Measurements from ENCODE around the gene CDC23.
"Not testable (repeated sequence)": the region's sequence is repeated elsewhere in the genome, so short reads cannot be mapped to it uniquely, and the experiment has no call there.

CDC23 gene

DNA sequence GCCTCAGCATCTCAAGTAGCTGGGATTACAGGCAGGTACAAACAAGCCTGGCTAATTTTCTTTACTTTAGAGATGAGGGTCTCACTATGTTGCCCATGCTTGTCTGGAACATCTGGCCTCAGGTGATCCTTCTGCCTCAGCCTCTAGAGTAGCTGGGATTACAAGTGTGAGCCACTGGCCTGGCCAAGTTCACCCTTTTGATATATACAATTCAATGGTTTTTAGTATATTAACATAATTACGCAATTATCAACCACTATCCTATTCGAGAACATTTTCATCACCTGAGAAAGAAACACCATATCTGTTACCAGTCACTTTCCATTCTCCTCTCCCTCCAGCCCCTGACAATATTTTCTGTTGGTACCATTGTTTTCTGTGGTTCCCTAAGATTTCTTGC, 3.7 kb upstream of the CDC23 start:
- DNase-seq (ENCODE audit: low read depth in 2 of 3, low spot score in 1 of 3) = no peak

DNA sequence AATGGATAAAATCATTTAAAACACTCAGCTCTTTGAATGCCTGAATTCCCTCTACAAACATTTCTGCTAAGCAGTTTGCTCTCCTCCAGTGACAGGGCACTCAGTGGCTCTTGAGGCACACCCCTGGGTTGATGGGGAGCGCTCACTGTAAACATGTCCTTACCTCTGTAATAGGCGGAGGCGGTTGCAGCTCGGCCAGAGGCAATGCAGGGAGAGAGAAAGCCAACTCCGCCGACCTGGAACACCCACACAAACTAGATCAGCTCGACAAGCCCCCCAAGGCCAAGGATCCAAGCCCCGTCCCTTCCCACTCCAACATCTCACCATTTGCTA, 329 bp downstream of the CDC23 start:
- peak in 2 of 3 donors; percentile 3 to 5 for DNase-seq (ENCODE audit: low read depth in 2 of 3, low spot score in 1 of 3)

DNA sequence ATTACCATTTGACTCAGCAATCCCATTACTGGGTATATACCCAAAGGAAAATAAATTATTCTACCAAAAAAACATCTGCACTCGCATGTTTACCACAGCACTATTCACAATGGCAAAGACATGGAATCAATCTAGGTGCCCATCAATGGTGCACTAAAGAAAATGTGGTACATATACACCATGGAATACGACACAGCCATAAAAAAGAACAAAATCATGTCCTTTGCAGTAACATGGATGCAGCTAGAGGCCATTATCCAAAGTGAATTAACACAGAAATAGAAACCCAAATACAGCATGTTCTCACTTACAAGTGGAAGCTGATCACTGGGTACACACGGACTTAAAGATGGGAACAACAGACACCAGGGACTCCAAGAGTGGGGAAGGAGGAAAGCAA, 2.1 kb downstream of the CDC23 start:
- DNase-seq (ENCODE audit: low read depth in 2 of 3, low spot score in 1 of 3) = no peak

DNA sequence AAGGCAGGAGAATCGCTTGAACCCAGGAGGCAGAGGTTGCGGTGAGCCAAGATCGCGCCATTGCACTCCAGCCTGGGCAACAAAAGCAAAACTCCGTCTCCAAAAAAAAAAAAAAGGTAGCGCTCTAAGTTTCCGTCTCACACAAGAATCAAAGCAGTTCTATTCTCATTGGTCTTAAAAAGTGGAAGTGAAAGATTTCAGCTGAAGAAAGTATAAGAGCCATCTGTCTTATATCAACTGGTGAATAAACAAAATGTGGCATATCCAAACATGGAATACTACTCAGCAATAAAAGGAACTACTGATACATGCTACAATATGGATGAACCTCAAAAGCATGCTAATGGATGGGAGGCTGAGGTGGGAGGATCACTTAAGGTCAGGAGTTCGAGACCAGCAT, 19.3 kb downstream of the CDC23 start:
- DNase-seq (ENCODE audit: low read depth in 2 of 3, low spot score in 1 of 3) = not testable (repeated sequence)

DNA sequence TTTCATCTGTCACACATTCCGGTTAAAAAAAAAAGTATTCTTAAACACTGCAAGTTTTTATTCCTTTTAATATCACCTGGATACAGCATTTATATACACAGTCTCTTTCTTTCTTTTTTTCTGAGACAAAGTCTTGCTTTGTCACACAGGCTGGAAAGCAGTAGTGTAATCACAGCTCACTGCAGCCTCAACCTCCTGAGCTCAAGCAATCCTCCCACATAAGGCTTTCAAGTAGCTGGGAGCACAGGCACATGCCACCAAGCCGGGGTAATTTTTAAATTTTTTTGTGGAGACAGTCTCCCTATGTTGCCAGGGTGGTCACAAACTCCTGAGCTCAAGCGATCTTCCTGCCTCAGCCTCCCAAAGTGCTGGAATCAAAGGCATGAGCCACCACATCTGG, 20.3 kb downstream of the CDC23 start:
- DNase-seq (ENCODE audit: low read depth in 2 of 3, low spot score in 1 of 3) = no peak

DNA sequence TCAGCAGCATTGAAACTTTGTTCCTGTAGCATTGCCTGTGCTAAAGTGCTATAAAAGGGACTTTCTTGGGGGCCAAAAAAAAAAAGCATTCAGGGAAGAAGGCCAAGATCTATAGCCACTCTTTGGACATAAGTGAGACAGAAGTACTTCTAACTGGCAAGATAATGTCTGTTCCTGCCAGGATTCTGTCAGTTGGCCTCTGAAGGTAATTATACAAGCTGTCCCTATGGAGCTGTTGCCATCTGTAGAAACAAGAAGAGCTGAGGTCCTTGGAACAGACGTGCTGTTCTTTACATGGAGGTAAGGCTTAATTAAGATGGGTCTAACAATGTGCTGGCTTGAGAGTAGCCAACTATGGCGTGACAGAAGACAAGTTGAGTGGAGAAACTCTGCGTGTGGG, 24.5 kb downstream of the CDC23 start:
- DNase-seq (ENCODE audit: low read depth in 2 of 3, low spot score in 1 of 3) = no peak

DNA sequence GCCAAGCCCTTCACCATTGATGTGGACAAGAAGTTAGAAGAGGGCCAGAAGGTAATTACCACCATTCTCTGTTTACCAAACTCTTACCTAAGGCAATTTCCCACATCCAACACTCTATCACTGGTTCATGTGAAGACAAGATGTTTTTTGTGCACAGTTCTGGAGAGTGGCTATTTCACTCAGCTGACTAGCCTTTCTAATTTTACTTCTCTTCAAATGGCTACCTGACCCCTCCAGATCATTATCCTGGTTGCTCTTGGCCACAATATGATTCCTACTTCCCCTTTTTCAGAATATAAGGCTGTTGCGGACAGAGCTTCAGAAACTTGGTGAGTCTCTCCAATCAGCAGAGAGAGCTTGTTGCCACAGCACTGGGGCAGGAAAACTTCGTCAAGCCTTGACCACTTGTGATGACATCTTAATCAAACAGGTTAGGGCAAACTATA, 27.1 kb downstream of the CDC23 start:
- no peak for DNase-seq (ENCODE audit: low read depth in 2 of 3, low spot score in 1 of 3)

DNA sequence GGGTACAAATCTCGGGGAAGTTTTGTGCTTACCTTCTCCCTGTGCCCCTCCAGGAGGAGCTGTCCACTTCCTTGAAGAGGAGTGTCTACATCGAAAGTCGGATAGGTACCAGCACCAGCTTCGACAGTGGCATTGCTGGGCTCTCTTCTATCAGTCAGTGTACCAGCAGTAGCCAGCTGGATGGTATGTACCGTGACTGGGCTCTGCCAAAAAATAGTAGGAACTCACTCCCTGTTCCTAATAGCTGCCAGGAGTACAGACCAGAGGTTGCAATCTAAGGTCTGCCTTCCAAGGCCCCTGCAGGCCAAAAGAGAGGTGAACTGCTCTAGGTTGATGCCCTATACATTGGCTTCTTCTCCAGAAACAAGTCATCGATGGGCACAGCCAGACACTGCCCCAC, 30.3 kb downstream of the CDC23 start:
- no peak for DNase-seq (ENCODE audit: low read depth in 2 of 3, low spot score in 1 of 3)

DNA sequence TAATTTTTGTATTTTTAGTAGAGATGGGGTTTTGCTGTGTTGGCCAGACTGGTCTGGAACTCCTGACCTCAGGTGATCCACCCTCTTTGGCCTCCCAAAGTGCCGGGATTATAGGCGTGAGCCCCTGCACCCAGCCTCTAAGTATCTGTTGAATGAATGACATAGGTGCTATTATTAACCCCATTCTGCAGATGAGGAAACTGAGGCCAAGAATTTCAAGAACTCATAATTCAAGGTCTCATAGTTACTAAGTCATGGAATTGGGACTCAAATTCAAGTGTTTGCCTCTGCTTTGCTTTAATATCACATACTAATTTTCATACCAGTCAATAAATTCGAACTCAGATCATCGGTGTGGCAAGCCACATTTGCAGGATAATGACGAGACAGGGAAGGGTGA, 32.3 kb downstream of the CDC23 start:
- DNase-seq (ENCODE audit: low read depth in 2 of 3, low spot score in 1 of 3) = no peak

DNA sequence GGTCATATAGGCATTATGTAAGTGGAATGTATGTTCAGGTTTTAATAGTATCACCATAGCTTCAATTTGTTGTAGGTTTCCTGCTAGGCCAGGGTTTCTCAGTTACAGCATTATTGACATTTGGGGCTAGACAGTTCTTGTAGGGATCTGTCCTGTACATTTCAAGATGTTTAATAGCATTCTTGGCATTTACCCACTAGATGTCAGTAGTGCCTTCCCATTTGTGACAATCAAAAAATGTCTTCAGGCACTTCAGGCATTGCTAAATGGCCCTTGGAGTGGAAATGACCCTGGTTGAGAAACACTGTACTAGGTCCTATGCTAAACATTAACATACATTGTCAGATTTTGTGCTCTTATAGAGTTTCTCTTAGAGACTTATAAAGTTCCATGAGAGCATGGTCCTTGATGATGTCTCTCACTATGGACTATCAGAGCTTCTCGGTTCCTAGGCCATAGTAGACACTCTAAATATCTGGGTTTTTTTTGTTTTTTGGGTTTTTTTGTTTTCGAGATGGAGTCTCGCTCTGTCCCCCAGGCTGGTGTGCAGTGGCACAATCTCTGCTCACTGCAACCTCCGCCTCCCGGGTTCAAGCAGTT, 32.8 kb downstream of the CDC23 start:
- peak in 1 of 3 donors; percentile 5 for DNase-seq (ENCODE audit: low read depth in 2 of 3, low spot score in 1 of 3)

DNA sequence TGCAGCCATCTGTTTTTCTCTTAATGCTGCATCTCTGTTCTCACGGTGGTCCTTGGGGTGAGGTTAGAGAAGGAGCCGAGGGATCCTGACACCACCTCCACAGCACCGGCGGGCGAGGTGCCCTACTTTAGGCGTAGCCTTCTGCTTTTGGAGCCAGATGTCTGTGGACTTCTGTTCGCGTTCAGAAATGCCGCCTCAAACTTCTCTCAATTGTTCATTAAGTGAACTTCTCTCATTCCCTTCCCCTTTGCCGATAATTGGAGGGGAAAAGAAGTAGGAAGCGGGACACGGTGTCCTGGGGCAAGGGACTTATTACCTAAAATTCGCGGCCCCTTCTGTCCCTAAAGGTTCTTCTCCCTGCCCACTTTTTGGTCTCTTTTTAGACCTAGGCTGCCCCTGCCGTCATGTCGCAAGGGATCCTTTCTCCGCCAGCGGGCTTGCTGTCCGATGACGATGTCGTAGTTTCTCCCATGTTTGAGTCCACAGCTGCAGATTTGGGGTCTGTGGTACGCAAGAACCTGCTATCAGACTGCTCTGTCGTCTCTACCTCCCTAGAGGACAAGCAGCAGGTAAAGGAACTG, 33.8 kb downstream of the CDC23 start:
- no peak for DNase-seq (ENCODE audit: low read depth in 2 of 3, low spot score in 1 of 3)

DNA sequence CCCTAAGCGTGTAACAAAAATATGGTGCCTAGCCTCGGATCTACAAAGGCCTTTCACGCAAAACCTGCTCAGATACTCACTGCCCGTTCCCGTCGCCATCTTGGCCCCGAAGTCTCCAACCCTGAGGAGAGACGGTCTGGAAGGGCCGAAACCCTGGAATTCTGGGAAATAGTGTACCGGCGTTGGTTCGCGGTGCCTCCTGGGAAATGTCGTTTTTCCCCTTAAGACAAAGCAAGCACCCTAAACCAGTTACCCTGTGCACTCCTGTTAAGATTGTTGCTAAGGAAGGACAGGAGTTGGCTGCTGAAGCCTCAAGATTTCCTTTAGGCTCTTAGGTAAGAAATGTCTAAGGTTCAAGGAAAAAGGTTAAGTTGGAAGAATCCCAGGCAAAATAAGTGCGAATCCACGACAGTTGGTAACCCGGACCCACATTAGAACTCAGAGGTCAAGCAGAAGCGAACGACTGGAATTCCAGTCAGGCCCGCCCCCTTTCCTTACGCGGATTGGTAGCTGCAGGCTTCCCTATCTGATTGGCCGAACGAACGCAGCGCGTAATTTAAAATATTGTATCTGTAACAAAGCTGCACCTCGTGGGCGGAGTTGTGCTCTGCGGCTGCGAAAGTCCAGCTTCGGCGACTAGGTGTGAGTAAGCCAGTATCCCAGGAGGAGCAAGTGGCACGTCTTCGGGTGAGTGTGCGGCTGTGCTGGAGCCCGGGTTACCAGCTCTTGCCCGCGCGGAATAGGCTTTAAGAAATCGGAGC, 34.4 kb downstream of the CDC23 start, which contains the start of the genes BRD8 and KIF20A:
BRD8 (minus strand) TSS at position 115 of the 761 bp plus-strand sequence; CDS start at position 99, 16 bp downstream.
KIF20A (plus strand) TSS at position 597 of the 761 bp plus-strand sequence. CDS start 569 bp downstream, outside the sequence.
- peak; percentile 83 to 90 (median 87) for DNase-seq (ENCODE audit: low read depth in 2 of 3, low spot score in 1 of 3)

DNA sequence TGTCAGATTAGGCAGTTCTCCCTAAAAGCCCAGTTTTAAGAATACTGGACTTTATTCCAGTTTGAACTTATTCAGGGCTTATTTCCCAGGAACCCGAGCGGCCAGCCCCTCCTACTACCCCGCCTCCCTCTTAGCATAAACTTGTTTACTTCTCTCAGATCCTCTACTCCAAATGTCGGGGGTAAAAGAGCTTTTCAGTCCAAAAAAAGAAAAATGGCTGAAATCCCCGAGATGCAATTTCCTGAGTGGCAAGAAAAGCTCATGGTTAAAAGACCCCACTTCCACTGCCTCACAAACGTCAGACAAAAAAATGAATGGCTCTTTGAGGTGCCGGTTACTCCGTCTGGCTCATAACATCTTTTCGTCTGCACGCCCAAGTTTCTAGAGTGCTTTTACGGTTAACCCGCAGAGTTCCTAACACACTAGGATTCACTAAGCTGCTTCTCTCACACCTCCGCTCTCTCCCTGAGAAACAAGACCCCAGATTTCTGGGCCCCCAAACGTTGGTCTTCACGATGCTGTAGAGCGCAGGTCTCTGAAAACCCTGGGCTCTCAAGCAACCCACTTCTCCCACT, 35.1 kb downstream of the CDC23 start:
- peak in 1 of 3 donors; percentile 20 for DNase-seq (ENCODE audit: low read depth in 2 of 3, low spot score in 1 of 3)

DNA sequence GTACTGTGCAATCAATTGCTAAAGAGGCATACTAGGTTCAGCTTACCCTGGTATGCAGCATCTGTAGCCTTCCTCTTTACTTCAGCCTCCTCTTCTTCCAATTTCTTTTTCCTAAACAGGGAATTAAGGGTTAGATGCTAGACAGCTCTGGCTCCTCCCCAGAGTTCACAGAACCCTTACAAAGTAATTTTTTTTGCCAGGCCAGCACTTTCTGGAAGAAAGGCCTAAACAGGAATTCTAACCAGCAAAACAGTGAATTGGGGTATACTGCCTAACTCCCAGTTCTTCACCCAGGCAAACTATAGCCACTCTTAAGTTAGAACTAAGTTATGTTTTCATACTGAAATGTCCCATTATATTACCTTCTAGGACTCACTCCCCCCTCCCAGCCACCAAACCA, 42.8 kb downstream of the CDC23 start:
- DNase-seq (ENCODE audit: low read depth in 2 of 3, low spot score in 1 of 3) = no peak

DNA sequence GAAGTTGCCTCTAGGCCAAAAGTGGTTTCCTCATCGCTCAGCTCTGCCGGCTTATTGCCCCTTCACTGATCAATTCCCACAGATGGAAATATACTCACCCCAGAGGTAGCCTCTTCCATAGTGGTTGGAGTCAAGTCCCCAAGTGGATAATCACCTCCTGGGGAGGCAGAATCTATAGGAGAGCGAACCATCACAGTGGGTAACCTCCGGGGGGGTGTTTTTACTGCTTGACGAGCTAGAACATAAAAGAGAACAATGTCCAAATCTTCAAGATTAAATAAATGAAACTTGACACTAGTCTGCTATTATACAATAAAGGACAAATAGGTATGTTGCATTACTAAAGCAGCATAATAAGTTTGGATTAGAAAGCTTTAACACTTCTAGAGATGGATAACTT, 44.0 kb downstream of the CDC23 start:
- no peak for DNase-seq (ENCODE audit: low read depth in 2 of 3, low spot score in 1 of 3)

DNA sequence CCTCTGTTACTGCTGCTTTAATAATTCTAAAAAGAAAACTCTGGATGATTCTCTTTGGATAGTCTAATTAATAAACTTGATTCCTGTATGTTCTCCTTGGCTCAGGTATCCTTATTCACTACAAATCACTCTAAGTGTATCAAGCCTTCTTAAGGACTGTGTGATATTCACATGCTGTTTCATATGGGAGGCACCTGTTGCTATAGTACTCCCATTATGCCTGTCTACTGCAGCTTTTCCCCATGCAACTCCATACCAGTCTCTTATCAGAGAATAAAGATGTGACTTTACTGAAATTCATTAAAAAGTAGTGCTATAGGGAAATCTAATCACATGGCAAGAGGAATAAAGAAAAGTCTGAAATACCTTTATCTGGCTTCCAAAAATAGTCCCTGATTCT, 49.4 kb downstream of the CDC23 start:
- DNase-seq (ENCODE audit: low read depth in 2 of 3, low spot score in 1 of 3) = no peak

DNA sequence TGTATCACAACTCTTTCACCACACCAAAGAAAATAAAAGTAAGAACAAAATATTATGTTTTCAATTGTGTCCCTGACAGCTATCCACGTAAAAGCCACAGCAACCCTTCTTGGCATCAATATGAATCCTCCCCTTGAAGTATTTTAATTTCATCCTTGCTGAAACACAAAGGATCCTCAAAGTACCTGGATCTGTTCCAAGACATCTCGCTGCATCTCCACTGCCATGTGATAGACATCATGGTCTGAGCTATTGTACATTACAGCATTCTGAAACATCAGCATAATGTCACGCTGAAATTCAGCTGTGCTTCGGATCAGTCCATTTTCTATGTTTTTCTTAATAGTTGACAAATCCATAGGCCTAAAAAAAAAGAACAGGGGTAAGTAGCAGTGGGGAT, 52.4 kb downstream of the CDC23 start:
- DNase-seq (ENCODE audit: low read depth in 2 of 3, low spot score in 1 of 3) = no peak

DNA sequence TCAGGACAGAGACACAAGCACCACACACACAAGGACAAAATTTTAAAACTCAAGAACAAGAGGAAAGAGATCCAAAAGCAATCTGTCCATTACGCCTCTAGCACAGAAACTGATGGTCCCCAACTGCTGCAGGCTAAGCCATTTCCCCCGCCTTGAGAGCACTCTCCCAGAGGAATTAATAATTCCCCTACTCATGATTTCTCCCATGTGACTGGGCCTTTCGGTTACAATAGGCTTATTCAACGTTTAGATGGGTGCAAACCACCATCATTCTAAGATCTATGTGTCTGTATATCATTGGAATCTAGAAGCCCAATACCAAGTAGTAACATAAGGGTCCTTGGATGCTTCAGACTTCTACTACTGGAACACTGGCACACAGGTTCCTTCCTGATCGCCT, 53.5 kb downstream of the CDC23 start:
- DNase-seq (ENCODE audit: low read depth in 2 of 3, low spot score in 1 of 3) = no peak

DNA sequence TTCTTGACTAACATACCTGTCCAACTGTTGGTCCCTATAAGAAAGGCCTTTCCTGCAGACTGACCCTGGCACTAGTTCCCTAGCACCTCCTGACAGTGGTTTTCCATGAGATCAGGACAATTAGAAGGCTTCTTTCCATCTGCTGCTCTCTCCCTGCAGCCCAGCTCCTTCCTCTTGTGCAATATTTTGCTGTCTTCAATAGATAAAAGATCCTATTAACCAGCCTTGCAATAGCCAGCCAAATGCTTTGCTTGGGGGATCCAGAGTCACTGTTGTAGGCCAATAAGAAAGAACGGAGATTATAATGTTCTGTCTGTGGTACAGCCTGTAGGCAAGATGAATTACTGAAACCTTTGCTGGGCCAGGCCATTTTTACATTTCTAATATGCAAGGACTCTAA, 55.5 kb downstream of the CDC23 start:
- no peak for DNase-seq (ENCODE audit: low read depth in 2 of 3, low spot score in 1 of 3)

DNA sequence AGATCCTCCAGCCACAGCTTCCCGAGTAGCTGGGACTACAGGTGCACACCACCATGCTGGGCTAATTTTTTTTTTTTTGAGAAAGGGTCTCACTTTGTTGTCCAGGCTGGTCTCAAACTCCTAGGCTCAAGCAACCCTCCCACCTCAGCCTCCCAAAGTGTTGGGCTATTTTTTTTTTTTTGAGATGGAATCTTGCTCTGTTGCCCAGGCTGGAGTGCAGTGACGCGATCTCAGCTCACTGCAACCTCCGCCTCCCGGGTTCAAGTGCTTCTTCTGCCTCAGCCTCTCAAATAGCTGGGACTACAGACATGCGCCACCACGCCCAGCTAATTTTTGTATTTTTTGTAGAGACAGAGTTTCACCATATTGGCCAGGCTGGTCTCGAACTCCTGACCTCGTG, 57.1 kb downstream of the CDC23 start:
- DNase-seq (ENCODE audit: low read depth in 2 of 3, low spot score in 1 of 3) = not testable (repeated sequence)

DNA sequence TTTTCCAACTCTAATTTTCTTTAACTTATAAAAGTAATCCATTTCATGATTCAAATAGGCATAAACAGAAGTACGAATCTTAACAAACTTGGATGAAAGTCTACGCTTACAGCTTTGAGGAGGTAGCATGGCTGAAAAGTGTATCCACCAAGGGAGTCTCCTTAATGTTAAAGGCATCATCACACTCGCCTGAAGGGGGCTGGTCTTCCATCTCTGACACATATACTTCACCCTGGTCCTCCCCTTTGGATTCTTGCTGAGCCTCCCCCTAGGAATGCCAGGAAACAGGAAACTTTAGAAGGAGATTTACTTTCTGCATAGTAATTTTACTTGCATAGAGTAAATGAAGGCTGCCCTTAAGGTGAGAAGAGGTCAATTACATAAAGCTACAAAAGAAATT, 63.6 kb downstream of the CDC23 start:
- DNase-seq (ENCODE audit: low read depth in 2 of 3, low spot score in 1 of 3) = no peak

DNA sequence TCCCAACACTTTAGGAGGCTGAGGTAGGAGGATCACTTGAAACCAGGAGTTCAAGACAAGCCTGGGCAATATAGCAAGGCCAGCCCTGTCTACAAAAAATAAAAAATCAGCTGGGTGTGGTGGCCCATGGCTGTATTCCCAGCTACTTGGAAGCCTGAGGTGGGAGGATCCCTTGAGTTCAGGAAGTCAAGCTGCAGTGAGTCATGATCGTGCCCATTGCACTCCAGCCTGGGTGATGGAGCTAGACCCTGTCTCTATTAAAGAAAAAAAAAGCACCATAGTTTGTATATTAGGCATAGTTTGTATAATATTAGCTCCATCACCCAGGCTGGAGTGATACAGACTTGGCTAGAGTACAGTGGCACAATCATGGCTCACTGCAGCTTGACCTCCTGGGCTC, 64.3 kb downstream of the CDC23 start:
- DNase-seq (ENCODE audit: low read depth in 2 of 3, low spot score in 1 of 3) = no peak

Measured in stimulated activated CD4-positive, alpha-beta T cell treated with anti-CD3 and anti-CD28 coated beads, Interleukin-12 subunit alpha, Interleukin-12 subunit beta, amount 100 ng/mL, for 48 hours (primary cell).